HG03342 (cell line): ENCODE data around the gene RIPOR3.

Source experiments
- ATAC-seq: cut with Tn5 transposase; IDR thresholded peaks from one replicate; pipeline ENCODE4 v1.9.1; 2021; ENCODE audit warnings: mild to moderate bottlenecking, moderate library complexity; ENCODE audit not compliant: unreplicated experiment

RIPOR3 gene

DNA sequence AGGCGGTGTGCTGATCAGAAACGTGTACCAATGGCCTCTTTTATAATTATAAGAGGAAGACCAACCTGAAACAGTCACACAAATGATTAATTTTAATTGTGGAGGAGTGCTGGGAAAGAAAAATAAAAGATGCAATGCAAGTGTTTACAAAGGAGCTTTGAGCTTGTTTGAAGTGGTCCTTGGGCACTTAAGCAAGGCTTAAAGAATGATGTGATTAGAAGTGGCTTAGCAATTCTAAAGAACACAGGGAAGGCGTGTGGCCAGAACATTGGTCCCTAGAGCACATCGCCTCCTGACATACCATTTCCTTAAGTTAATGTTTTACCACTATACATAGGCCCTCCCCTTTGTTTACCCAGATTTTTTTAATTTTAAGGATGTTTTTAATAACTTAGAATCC, 155.0 kb downstream of the RIPOR3 start:
- ATAC-seq = no peak
